HG03108 (cell line): ENCODE measurements around the gene HAPLN1.
"Not testable (repeated sequence)": the region's sequence is repeated elsewhere in the genome, so short reads cannot be mapped to it uniquely, and the experiment has no call there.

ENCODE experiments used
- ATAC-seq: cut with Tn5 transposase; IDR thresholded peaks from one replicate; pipeline ENCODE4 v1.9.1; 2021; ENCODE audit warnings: moderate library complexity; ENCODE audit not compliant: unreplicated experiment

HAPLN1 gene

DNA sequence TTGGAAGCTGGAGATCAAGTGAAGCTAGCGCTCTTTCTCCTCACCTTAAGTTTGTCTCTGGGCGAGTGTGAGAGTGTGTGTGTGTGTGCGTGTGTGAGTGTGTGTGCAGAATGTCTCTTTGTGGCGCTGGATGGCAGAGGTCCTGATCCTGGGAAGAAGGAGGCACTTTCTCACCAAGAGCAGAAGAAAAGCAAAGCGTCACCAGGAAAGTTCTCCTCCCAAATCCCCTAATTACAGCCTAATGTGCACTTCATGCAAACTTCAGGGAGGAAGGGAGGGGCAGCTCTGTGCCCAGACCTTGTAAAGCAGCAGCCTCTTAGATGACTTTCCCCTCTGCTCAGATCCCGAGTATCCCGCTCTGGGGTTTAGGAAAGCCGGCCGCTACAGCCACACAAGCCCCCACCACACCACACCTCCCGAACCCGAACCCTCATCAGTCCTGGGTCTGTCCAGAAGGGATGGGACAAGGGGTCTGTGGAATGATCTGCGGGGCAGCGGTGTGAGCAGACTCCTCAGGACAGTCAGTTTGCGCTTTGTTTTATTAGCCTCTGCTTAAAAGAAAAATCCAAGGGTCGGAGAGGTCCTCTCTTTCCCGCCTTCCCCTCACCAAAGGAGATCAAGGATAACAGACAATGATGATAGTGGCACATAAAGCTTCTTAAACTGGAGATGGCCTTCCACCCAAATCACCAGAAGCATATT, at the start of gene HAPLN1:
HAPLN1 (minus strand) TSS at position 20 of the 702 bp plus-strand sequence. CDS start 47,332 bp downstream, outside the sequence.
- ATAC-seq: no peak

DNA sequence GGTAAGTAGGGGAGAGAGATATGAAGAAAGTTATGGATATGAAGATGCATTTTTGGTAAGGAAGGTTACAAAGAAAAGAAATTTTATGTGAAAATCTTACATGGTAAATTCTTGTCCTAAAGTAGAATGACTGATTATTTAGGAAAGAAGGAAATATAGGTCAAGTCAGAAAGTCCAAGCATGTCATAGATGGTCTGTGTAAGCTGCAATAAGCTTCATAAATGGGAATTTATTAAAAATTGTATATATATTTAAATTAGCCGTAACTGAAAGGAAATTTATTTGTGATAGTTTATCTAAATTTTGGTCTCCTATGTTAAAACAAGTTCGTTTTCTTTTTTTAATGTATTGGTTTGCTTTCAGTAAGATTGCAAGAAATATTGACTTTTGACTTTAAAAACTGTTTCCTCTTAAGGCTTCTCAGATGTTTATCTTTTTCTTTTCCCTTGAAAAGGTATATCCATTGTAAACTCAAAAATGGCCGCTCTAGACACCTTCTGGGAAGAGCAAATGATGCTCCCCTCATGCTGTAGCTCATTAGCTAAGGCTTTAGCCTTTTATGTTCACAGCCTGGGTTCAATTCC, 46.8 kb upstream of the HAPLN1 start:
- ATAC-seq: no peak

- no peak for ATAC-seq
These were observed 43.4 kb upstream of the HAPLN1 start for GRCh38 chr5:83764101-83764500.

- ATAC-seq: no peak
These were observed 39.9 kb upstream of the HAPLN1 start for GRCh38 chr5:83760579-83760978.

DNA sequence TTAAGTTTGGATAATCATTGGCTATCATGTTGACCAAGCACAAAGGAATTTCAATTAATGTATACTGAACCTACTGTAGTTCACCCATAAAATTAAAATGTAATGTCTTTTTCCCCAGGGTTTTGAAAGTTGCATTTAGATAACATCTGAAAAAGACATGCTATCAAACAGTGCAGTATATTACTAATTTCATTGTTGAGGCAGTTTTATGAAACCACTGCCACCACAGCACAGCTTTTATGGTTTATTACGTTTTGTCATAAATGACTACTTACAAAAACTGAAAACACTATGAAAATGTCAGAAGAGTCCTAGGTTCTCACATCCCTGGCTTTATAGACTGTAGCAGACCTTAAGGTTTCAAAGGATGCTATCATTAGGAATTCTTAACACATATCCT, 32.0 kb upstream of the HAPLN1 start:
- no peak for ATAC-seq

- ATAC-seq: no peak
These were observed 30.5 kb upstream of the HAPLN1 start for GRCh38 chr5:83751201-83751600.

- ATAC-seq: no peak
These were observed 30.1 kb upstream of the HAPLN1 start for GRCh38 chr5:83750749-83751148.

- no peak for ATAC-seq
These were observed 25.2 kb upstream of the HAPLN1 start for GRCh38 chr5:83745816-83746215.

- ATAC-seq: no peak
These were observed 24.2 kb upstream of the HAPLN1 start for GRCh38 chr5:83744821-83745220.

DNA sequence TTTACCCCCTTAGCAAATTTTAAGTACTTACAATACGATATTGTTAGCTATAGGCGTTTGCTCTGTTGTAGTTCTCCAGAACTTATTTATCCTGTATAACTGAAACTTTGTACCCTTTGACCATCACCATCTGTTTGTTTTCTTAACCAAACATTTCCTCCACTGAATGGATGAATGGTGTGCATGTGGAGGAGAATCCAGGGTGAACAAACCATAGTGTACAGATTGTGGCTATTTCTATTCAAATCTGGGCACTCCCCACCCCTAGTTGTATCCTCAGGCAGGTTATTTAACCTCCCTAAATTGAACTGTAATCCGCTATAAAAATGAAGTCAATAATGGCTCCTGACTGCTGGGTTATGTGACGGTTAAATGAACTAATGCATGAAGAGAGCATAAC, 21.4 kb upstream of the HAPLN1 start:
- no peak for ATAC-seq

GRCh38 chr5:83741571-83741970, 20.9 kb upstream of the HAPLN1 start:
- no peak for ATAC-seq

GRCh38 chr5:83740741-83741140, 20.1 kb upstream of the HAPLN1 start:
- ATAC-seq: no peak

- ATAC-seq: not testable (repeated sequence)
These were observed 15.5 kb upstream of the HAPLN1 start for GRCh38 chr5:83736169-83736568.

- ATAC-seq: not testable (repeated sequence)
These were observed 14.4 kb upstream of the HAPLN1 start for GRCh38 chr5:83735058-83735457.

DNA sequence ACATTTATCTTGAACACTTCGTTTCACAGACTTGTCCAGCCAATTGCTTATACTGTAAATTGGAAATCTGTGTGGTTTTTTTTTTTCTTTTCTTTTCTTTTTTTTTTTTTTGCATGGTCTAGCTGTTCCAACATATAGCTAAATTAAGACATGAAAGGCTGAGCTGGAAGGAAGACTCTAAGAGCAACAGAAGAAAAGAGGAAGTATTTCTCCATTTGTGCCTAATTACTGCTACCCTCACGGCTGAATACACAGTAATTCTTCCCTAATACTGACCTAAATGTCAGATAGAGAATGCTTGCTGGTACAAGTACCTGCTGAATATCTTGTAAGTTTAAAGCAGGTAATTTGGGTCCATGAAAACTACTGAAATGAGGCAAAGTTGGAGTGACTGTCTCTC, 11.0 kb upstream of the HAPLN1 start:
- no peak for ATAC-seq

- ATAC-seq: no peak
These were observed 8.7 kb upstream of the HAPLN1 start for GRCh38 chr5:83729362-83729761.

- no peak for ATAC-seq
These were observed 6.3 kb upstream of the HAPLN1 start for GRCh38 chr5:83726912-83727311.

- no peak for ATAC-seq
These were observed 4.3 kb upstream of the HAPLN1 start for GRCh38 chr5:83724935-83725334.

DNA sequence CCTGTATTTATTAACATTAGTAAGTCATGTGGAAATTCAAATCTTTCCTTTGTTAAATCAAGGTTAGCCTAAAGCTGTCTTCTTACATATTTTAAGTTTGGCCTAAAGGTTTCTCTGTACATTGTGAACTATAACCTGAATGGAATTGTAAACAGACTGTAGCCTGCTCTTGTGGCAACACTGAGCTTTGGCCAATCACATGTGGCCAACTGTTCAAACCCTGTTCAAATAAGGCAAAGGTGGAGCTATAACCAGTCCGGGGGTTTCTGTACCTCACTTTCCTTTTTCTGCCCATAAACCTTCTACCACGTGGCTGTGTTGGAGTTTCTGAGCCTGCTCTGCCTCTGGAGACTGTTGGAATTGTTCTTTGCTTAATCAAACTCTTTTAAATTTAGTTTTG, 3.3 kb upstream of the HAPLN1 start:
- no peak for ATAC-seq

DNA sequence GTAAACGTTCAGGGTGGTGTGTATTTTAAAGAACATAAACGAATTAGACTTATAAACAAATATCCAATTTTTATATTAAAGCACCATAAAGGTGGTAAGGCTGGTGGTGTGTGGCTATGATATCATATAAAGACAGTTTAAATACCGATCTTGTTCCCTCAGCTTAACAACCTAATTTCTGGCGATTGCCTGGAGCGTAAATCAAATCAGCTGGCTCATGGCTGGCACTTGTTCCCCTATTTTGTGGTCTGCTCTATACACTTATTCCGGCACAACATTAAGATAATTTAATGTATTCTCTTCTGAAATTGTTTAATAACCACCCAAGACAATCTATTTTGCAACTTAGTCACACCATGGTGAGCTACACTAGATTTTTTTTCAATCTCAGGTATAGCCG, 2.4 kb upstream of the HAPLN1 start:
- ATAC-seq: no peak

DNA sequence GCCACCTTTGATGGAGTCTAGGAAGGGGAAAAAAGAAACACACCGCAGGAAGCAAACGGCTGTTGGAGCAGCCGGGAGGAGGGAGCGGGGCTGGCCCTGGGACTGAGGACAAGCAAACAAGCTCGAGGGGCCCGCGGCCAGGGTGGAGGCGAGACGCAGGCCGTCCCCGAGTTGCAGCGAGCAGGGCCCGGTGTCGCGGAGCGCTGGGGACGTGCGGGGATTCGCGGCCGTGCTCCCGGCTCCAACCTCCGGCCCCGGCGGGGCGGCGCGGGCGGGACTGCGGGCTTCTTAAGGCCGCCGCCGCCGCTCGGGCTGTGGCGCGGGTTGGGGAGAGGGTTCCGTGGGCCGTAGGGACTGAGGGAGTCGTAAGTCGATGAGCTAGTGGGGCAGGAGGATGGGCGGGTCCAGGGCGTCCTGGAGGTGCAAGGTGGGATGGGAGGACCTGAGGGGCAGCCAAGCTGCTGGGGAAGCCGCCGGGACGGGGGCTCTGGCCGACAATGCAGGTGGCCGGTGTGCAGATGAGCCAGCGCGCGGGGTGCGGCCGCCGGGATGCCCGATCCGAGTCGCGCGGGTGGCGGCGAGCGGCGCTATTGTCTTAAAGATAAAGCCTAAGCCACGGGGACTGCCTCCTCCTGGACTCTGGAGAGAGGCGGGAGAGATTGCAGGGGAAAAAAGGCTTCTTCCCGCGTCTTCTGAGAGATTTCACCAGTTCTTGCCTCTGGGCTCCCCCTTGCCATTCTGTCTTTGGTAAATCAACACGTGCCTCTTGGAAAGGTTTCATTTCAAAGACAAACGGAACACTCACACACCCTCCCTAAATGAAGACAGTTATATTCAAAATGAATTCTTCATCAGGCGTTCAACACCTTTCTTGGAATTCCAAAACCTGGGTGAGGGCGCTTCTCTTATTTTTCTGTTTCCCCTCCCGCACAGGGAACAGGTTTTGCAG, 1.6 kb upstream of the HAPLN1 start:
- no peak for ATAC-seq
